Right atrium auricular region (tissue), 2 donors: ENCODE results near the gene TEN1. TPM values are rescaled to one million over a fixed set of nuclear protein-coding genes. Genes with fewer than 3 reads are reported as not detected.
A peak's percentile ranks its signal among the peaks of the same experiment; 100 is the strongest.
"Not testable (repeated sequence)": the region's sequence is repeated elsewhere in the genome, so short reads cannot be mapped to it uniquely, and the experiment has no call there.

Experiments used
- DNase-seq: peaks from one replicate; pipeline ENCODE4 v3.0.0-alpha.2; 2019; ENCODE audit warnings: low spot score
- H3K27ac ChIP-seq, 2 donors: fragments of 200-600 bp; sonication (generic); 1 replicate in 1 of 2; 2 replicates in 1 of 2; pipeline ENCODE4 v1.5.1; 2016 to 2019
- H3K27me3 ChIP-seq, 2 donors: fragments of 200-600 bp; sonication (generic); one replicate each; pipeline versions ENCODE4 v1.5.1 to v1.6.0; 2017 to 2019
- H3K36me3 ChIP-seq: fragments of 200-600 bp; sonication (generic); one replicate; pipeline ENCODE4 v1.5.1; 2016
- H3K4me1 ChIP-seq, 2 donors: fragments of 200-600 bp; sonication (generic); one replicate each; pipeline versions ENCODE4 v1.5.1 to v1.6.0; 2017 to 2019
- H3K4me3 ChIP-seq, 2 donors: fragments of 200-600 bp; sonication (generic); 1 replicate in 1 of 2; 2 replicates in 1 of 2; pipeline ENCODE4 v1.5.1; 2017 to 2019; ENCODE audit warnings: mild to moderate bottlenecking in 1 of 2, moderate library complexity in 1 of 2
- H3K9me3 ChIP-seq, 2 donors: fragments of 200-600 bp; sonication (generic); one replicate each; pipeline ENCODE4 v1.5.1; 2019
- total RNA-seq, 2 donors: library from RNA; depleted of rRNA; stranded (reverse); fragments of >200 nt; gene quantifications; one replicate each; pipeline ENCODE4 v1.1.0, GENCODE V29; 2016
- TF ChIP-seq, protein P1 (sequence below), 2 donors: fragments of 200-600 bp; sonication (generic); IDR thresholded peaks; one replicate each; pipeline ENCODE4 v1.5.1; 2019; ENCODE audit warnings: antibody characterized with exemption in 2 of 2

TEN1 gene
- total RNA-seq, 2 donors from 2014 or later: 8.8 to 14.0 TPM

DNA sequence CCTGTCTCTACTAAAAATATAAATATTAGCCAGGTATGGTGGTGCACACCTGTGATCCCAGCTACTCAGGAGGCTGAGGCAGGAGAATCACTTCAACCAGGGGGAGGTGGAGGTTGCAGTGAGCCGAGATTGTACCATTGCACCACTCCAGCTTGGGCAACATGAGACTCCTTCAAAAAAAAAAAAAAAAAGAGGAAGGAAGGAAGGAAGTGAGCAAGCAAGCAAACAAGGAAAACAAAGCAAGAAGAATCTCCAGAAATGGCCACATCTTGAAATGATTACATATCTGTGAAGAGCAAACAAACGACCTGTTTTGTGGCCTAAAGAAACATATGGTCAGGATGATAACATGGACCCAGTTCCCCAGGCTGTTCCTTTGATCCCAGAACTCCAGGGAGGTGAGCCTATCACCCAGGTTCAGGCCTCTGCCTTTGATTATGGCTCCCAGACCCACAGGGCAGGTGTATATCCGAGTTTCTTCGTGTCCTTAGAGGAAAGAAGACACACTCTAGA lies 9.0 kb upstream of the TEN1 start:
- Histone ChIP-seq H3K4me3 (no peak overlapping the region), H3K9me3 (no peaks in the 10 kb centered on the region), H3K27ac (peak overlapping the region in 1 of 2 donors; percentile 31), H3K27me3 (no peaks in the 10 kb centered on the region), H3K4me1 (peaks cover 0 to 4% of the 10 kb centered on the region in 2 donors), H3K36me3 (peaks cover 7% of the 10 kb centered on the region)
- TF ChIP-seq, protein P1, sequence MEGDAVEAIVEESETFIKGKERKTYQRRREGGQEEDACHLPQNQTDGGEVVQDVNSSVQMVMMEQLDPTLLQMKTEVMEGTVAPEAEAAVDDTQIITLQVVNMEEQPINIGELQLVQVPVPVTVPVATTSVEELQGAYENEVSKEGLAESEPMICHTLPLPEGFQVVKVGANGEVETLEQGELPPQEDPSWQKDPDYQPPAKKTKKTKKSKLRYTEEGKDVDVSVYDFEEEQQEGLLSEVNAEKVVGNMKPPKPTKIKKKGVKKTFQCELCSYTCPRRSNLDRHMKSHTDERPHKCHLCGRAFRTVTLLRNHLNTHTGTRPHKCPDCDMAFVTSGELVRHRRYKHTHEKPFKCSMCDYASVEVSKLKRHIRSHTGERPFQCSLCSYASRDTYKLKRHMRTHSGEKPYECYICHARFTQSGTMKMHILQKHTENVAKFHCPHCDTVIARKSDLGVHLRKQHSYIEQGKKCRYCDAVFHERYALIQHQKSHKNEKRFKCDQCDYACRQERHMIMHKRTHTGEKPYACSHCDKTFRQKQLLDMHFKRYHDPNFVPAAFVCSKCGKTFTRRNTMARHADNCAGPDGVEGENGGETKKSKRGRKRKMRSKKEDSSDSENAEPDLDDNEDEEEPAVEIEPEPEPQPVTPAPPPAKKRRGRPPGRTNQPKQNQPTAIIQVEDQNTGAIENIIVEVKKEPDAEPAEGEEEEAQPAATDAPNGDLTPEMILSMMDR (IDR thresholded peaks at IDR 0.05): no peak
- no peak for DNase-seq

DNA sequence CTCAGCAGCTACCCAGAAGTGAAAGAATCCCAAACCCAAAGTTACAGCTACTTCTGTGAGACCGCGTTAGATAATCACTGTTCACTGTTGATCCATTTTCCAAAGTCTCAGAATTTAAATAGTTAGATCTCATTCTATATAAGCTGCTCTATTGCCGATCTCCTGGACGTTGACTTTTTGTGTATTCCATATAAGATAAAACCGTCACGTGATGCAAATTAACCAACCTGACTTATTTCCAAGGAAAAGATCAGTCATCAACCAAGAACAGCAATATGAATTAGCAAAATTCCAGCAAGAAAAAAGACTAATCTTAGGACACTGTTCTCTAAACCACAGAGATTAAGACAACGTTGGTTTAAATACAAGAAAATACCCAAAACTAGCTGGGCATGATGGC lies 8.4 kb upstream of the TEN1 start:
- no peak for DNase-seq
- peaks cover 7% of the 10 kb centered on the region for H3K36me3 ChIP-seq

DNA sequence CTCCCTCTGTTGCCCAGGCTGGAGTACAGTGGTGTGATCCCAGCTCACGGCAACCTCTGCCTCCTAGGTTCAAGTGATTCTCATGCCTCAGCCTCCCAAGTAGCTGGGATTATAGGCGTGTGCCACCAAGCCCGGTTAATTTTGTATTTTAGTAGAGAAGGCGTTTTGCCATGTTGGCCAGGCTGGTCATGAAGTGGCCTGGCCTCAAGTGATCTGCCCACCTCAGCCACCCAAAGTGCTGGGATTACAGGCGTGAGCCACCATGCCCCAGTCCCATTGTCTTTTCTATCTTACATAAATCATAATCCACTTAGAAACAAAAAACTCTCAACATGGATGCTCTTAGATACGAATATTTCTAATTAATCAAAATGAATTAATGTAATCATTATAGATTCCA lies 3.9 kb upstream of the TEN1 start:
- not testable (repeated sequence) for H3K4me3 ChIP-seq, DNase-seq, H3K27me3 ChIP-seq, H3K36me3 ChIP-seq, H3K9me3 ChIP-seq
- H3K4me1 ChIP-seq: peaks cover 0 to 30% of the 10 kb centered on the region in 2 donors
- peak overlapping the region in 1 of 2 donors; percentile 45 for H3K27ac ChIP-seq

More for the DNA sequence above, 8.4 kb upstream of the TEN1 start:
- peaks cover 0 to 4% of the 10 kb centered on the region in 2 donors for H3K4me1 ChIP-seq
- H3K27ac ChIP-seq: no peak overlapping the region
- no peaks in the 10 kb centered on the region for H3K27me3 ChIP-seq
- TF ChIP-seq, protein P1 (IDR thresholded peaks at IDR 0.05): no peak
- no peak overlapping the region for H3K4me3 ChIP-seq
- no peaks in the 10 kb centered on the region for H3K9me3 ChIP-seq

DNA sequence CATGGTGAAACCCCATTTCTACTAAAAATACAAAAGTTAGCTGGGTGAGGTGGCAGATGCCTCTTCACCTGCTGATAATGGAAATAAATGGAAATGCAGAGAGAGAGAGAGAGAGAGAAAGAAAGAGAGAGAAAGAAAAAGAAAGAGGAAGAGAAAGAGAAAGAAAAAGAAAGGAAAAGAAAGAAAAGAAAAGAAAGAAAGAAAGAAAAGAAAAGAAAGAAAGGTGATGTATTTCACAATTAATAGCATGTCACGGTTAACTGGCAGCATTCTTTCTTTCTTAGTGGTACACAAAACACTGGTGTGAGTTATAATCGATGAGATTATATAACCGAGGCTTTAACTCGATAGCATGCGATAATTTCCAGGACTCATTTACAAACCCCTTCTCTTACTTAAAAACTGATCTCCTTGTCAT lies 3.3 kb upstream of the TEN1 start:
- H3K4me3 ChIP-seq: no peak overlapping the region
- no peaks in the 10 kb centered on the region for H3K27me3 ChIP-seq
- peaks cover 0 to 36% of the 10 kb centered on the region in 2 donors for H3K4me1 ChIP-seq
- TF ChIP-seq, protein P1 (IDR thresholded peaks at IDR 0.05): no peak
- H3K9me3 ChIP-seq: no peaks in the 10 kb centered on the region
- H3K36me3 ChIP-seq: peaks cover 7% of the 10 kb centered on the region
- DNase-seq: no peak
- peak overlapping the region in 1 of 2 donors; percentile 45 for H3K27ac ChIP-seq

DNA sequence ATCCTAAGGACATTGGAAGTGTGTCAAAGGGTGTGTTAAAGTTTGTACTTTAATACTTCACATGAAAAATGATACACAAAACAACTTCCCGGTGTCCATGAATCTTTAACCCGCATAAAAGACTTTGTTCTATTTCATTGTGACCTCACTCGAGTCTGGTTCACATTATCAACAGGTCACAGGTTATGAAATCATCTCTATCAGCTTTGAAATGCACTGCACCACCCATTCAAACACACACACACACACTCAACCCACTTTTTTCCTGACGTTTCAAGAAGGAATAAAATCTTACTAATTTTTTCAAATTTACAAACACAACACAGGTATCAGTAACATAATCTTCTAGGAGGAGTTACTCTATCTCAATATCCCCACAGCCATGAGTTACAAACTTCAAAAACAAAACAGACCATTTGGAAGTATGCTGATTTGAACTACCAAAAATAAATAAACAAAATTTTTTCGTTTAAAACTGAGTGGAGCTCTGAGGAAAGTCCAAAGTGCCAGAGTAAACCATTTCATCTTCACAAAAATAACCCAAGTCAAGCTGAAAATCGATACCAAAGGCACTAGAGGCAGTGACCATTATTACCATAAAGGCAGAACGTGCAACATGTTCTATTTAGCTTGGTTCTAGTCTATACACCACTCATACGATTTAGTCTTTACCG lies 2.7 kb upstream of the TEN1 start:
- Histone ChIP-seq H3K27me3 (no peaks in the 10 kb centered on the region), H3K27ac (peak overlapping the region in 1 of 2 donors; percentile 45), H3K36me3 (peaks cover 7% of the 10 kb centered on the region), H3K4me1 (peaks cover 0 to 42% of the 10 kb centered on the region in 2 donors), H3K4me3 (no peak overlapping the region), H3K9me3 (no peaks in the 10 kb centered on the region)
- TF ChIP-seq, protein P1 (IDR thresholded peaks at IDR 0.05): no peak
- no peak for DNase-seq

DNA sequence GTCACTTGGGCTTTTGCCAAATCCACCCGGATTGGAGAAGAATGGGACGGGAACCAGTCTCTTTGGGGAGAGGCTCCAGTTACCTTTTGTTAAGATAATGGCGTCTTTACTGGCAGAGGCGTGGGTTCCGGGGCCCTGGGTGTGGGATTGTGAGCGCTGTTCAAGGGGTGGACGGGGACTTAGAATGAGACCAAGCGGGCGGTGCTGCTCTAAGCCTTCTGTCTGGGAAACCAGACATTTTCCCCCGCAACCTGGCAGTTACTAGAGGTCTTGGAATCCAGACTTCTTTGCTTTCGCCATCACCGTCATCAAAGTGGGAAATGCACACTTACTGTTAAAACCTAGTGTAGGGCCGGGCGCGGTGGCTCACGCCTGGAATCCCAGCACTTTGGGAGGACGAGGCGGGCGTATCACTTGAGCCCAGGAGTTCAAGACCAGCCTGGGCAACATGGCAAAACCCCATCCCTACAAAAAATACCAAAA lies 706 bp downstream of the TEN1 start:
- peak overlapping the region; percentile 97 to 98 for H3K27ac ChIP-seq
- no peaks in the 10 kb centered on the region for H3K27me3 ChIP-seq
- DNase-seq: peak; percentile 75
- H3K9me3 ChIP-seq: no peaks in the 10 kb centered on the region
- H3K36me3 ChIP-seq: no peaks in the 10 kb centered on the region
- TF ChIP-seq, protein P1 (IDR thresholded peaks at IDR 0.05): no peak
- H3K4me1 ChIP-seq: peaks cover 0 to 55% of the 10 kb centered on the region in 2 donors
- peak overlapping the region; percentile 79 to 87 for H3K4me3 ChIP-seq
